KMS-11 (cell line): ENCODE results near the gene LRRC8A.

ENCODE experiments used
- H2AFZ ChIP-seq: fragments of 200-600 bp; sonication (generic); 2 replicates; pipeline ENCODE4 v1.6.1; 2016; ENCODE audit warnings: antibody characterized with exemption, mixed run types, low read depth
- H3K27ac ChIP-seq: fragments of 200-600 bp; sonication (generic); 2 replicates; pipeline ENCODE4 v1.6.1; 2016; ENCODE audit warnings: mild to moderate bottlenecking, mixed run types
- H3K27me3 ChIP-seq: fragments of 200-600 bp; sonication (generic); 2 replicates; pipeline ENCODE4 v1.6.1; 2017; ENCODE audit warnings: mild to moderate bottlenecking, low read depth, mixed run types, moderate library complexity; ENCODE audit not compliant: insufficient read depth
- H3K36me3 ChIP-seq: fragments of 200-600 bp; sonication (generic); 2 replicates; pipeline ENCODE4 v1.6.1; 2017; ENCODE audit warnings: mild to moderate bottlenecking, mixed run types; ENCODE audit not compliant: insufficient read depth
- H3K4me1 ChIP-seq: fragments of 200-600 bp; sonication (generic); 2 replicates; pipeline ENCODE4 v1.6.1; 2016; ENCODE audit warnings: mild to moderate bottlenecking, low read depth, mixed run types; ENCODE audit not compliant: poor library complexity, severe bottlenecking
- H3K4me2 ChIP-seq: fragments of 200-600 bp; sonication (generic); 2 replicates; pipeline ENCODE4 v1.7.0; 2016; ENCODE audit warnings: mild to moderate bottlenecking, mixed run types
- H3K4me3 ChIP-seq: fragments of 200-600 bp; sonication (generic); IDR thresholded peaks from 2 replicates; pipeline ENCODE4 v1.6.1; 2017; ENCODE audit warnings: low read depth, low read length, mixed read lengths; ENCODE audit not compliant: insufficient read depth
- H3K79me2 ChIP-seq: fragments of 200-600 bp; sonication (generic); 2 replicates; pipeline ENCODE4 v1.6.1; 2016; ENCODE audit warnings: low read depth, mixed run types; ENCODE audit not compliant: insufficient read depth
- H3K9ac ChIP-seq: fragments of 200-600 bp; sonication (generic); 2 replicates; pipeline ENCODE4 v1.6.1; 2016; ENCODE audit warnings: mild to moderate bottlenecking, mixed run types
- H4K20me1 ChIP-seq: fragments of 200-600 bp; sonication (generic); 2 replicates; pipeline ENCODE4 v1.6.1; 2016; ENCODE audit warnings: mild to moderate bottlenecking, mixed run types; ENCODE audit not compliant: insufficient read depth
- CTCF ChIP-seq: fragments of 200-600 bp; sonication (generic); conservative IDR thresholded peaks from 2 replicates; pipeline ENCODE4 v1.6.1; 2017; ENCODE audit warnings: low read depth, mild to moderate bottlenecking, antibody characterized with exemption, low read length, moderate library complexity, mixed read lengths

LRRC8A gene

GRCh38 chr9:128860937-128861336 lies 21.0 kb upstream of the LRRC8A start:
- Histone ChIP-seq H3K36me3 (no peaks in the 10 kb centered on the region), H4K20me1 (no peaks in the 10 kb centered on the region), H2AFZ (no peak overlapping the region), H3K27ac (no peak overlapping the region), H3K27me3 (no peaks in the 10 kb centered on the region), H3K4me2 (no peak overlapping the region), H3K79me2 (no peaks in the 10 kb centered on the region), H3K4me1 (peaks cover 3% of the 10 kb centered on the region), H3K9ac (no peak overlapping the region), H3K4me3 (no peak overlapping the region)
- TF ChIP-seq CTCF: no peak

DNA sequence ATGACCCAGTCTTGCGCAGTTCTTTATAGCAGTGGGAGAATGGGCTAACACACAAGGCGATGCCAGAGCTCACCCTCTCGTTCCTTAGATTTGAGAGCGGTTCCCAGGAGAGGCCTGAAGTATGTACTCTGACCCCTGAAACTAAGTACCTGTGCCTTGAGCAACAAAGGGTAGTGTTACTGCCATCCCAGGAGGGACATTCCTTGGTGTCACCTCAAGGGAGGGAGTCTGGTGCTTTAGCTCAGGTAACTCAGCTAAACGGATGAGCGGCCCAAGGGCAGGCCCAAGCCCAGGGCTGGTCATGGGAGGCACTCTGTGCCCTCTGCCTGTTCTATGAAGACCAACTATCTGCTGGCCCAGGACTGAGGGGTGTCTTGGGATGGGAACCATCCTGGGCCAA lies 20.4 kb upstream of the LRRC8A start:
- no peak overlapping the region for H2AFZ ChIP-seq
- H3K9ac ChIP-seq: no peak overlapping the region
- H3K4me2 ChIP-seq: no peak overlapping the region
- H3K4me3 ChIP-seq: no peak overlapping the region
- H4K20me1 ChIP-seq: no peaks in the 10 kb centered on the region
- no peaks in the 10 kb centered on the region for H3K27me3 ChIP-seq
- no peaks in the 10 kb centered on the region for H3K79me2 ChIP-seq
- no peak overlapping the region for H3K27ac ChIP-seq
- H3K36me3 ChIP-seq: no peaks in the 10 kb centered on the region
- peaks cover 3% of the 10 kb centered on the region for H3K4me1 ChIP-seq
- TF ChIP-seq CTCF: no peak

- no peaks in the 10 kb centered on the region for H4K20me1 ChIP-seq
- no peak overlapping the region for H3K27ac ChIP-seq
- H3K4me1 ChIP-seq: peaks cover 3% of the 10 kb centered on the region
- no peak overlapping the region for H3K4me2 ChIP-seq
- no peak for TF ChIP-seq CTCF
- H3K9ac ChIP-seq: no peak overlapping the region
- H3K27me3 ChIP-seq: no peaks in the 10 kb centered on the region
- no peak overlapping the region for H3K4me3 ChIP-seq
- no peak overlapping the region for H2AFZ ChIP-seq
- H3K79me2 ChIP-seq: no peaks in the 10 kb centered on the region
- H3K36me3 ChIP-seq: no peaks in the 10 kb centered on the region
These were observed 19.5 kb upstream of the LRRC8A start for GRCh38 chr9:128862401-128862851.

DNA sequence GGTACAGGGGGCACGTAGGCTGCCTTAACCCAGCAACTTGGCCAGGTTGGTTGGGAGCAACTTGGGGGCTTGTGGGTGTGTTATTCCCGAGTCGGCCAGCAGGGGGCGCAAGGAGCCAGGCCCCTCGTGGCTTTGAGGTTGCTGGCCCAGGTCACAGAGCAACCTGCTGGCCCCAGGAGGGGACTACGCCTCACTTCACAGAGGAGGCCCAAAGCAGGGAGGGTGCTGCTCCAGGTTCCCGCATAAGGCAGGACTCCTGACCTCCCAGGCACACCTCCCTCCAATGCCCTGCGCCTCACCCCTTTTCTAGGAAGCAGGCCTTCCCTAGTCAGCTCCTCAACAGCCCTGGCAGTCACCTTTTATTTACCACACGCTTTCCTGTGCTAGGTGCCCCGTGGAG lies 18.3 kb upstream of the LRRC8A start:
- Histone ChIP-seq H3K4me2 (no peak overlapping the region), H3K4me1 (peaks cover 3% of the 10 kb centered on the region), H3K79me2 (no peaks in the 10 kb centered on the region), H2AFZ (no peak overlapping the region), H3K36me3 (no peaks in the 10 kb centered on the region), H3K9ac (no peak overlapping the region), H3K27ac (no peak overlapping the region), H3K27me3 (no peaks in the 10 kb centered on the region), H3K4me3 (no peak overlapping the region), H4K20me1 (no peaks in the 10 kb centered on the region)
- peak; percentile 85 for TF ChIP-seq CTCF
